ENCODE measurements around the gene TRIM61.
"Not testable (repeated sequence)": the region's sequence is repeated elsewhere in the genome, so short reads cannot be mapped to it uniquely, and the experiment has no call there.

The TRIM61 gene

GRCh38 chr4:165005352-165005925, 28.0 kb upstream of the TRIM61 start:
- Histone ChIP-seq H3K36me3 (ENCODE audit: insufficient read depth, low read length) (no peaks in the 10 kb centered on the region), H3K4me1 (ENCODE audit: insufficient read depth, low read length) (no peaks in the 10 kb centered on the region), H3K27ac (ENCODE audit: low read length) (no peak overlapping the region), H2AFZ (ENCODE audit: low read depth, low read length) (no peak overlapping the region), H3K79me2 (ENCODE audit: insufficient read depth, low read length) (no peaks in the 10 kb centered on the region), H3K4me2 (ENCODE audit: insufficient read depth, low read length) (no peak overlapping the region), H3K9me3 (ENCODE audit: insufficient read depth, low read length, severe bottlenecking) (no peaks in the 10 kb centered on the region), H4K20me1 (ENCODE audit: insufficient read depth, low read length) (no peaks in the 10 kb centered on the region), H3K27me3 (ENCODE audit: insufficient read depth, low read length, poor library complexity) (no peaks in the 10 kb centered on the region), H3K4me3 (ENCODE audit: low read depth in 1 of 2, low read length in 2 of 2) (no peak overlapping the region), H3K9ac (ENCODE audit: low read depth, low read length) (no peak overlapping the region)
- ATAC-seq (ENCODE audit: insufficient read depth, low read depth) (no peak), DNase-seq (no peak)
- TF ChIP-seq EZH2 (IDR thresholded peaks at IDR 0.05; ENCODE audit: borderline replicate concordance, low read depth, low read length, severe bottlenecking) (no peak), CTCF (IDR thresholded peaks at IDR 0.05; ENCODE audit: borderline replicate concordance, extremely low read depth, low read length, poor library complexity, severe bottlenecking) (no peak)

- ATAC-seq (ENCODE audit: insufficient read depth, low read depth), result not testable (repeated sequence)
Observed at GRCh38 chr4:165001957-165002356, 24.5 kb upstream of the TRIM61 start.

GRCh38 chr4:164998526-164999080, 21.1 kb upstream of the TRIM61 start:
- not testable (repeated sequence) for ATAC-seq (ENCODE audit: insufficient read depth, low read depth); H3K4me1 ChIP-seq (ENCODE audit: insufficient read depth, low read length); H3K4me2 ChIP-seq (ENCODE audit: insufficient read depth, low read length); H3K79me2 ChIP-seq (ENCODE audit: insufficient read depth, low read length); DNase-seq; H3K36me3 ChIP-seq (ENCODE audit: insufficient read depth, low read length); H3K4me3 ChIP-seq (ENCODE audit: low read depth in 1 of 2, low read length in 2 of 2); H3K27ac ChIP-seq (ENCODE audit: low read length); H3K9me3 ChIP-seq (ENCODE audit: insufficient read depth, low read length, severe bottlenecking); H2AFZ ChIP-seq (ENCODE audit: low read depth, low read length); H4K20me1 ChIP-seq (ENCODE audit: insufficient read depth, low read length); H3K9ac ChIP-seq (ENCODE audit: low read depth, low read length); H3K27me3 ChIP-seq (ENCODE audit: insufficient read depth, low read length, poor library complexity)

More at GRCh38 chr4:165001957-165002356, 24.5 kb upstream of the TRIM61 start:
- H4K20me1 ChIP-seq (ENCODE audit: insufficient read depth, low read length); H3K79me2 ChIP-seq (ENCODE audit: insufficient read depth, low read length); H3K36me3 ChIP-seq (ENCODE audit: insufficient read depth, low read length); H3K27ac ChIP-seq (ENCODE audit: low read length); DNase-seq; H2AFZ ChIP-seq (ENCODE audit: low read depth, low read length); H3K4me1 ChIP-seq (ENCODE audit: insufficient read depth, low read length); H3K4me3 ChIP-seq (ENCODE audit: low read depth in 1 of 2, low read length in 2 of 2); H3K9ac ChIP-seq (ENCODE audit: low read depth, low read length); H3K9me3 ChIP-seq (ENCODE audit: insufficient read depth, low read length, severe bottlenecking); H3K27me3 ChIP-seq (ENCODE audit: insufficient read depth, low read length, poor library complexity); H3K4me2 ChIP-seq (ENCODE audit: insufficient read depth, low read length): not testable (repeated sequence)

GRCh38 chr4:164997941-164998340, 20.5 kb upstream of the TRIM61 start:
- H3K4me2 ChIP-seq (ENCODE audit: insufficient read depth, low read length), result no peak overlapping the region
- no peaks in the 10 kb centered on the region for H4K20me1 ChIP-seq (ENCODE audit: insufficient read depth, low read length)
- no peak overlapping the region for H3K4me3 ChIP-seq (ENCODE audit: low read depth in 1 of 2, low read length in 2 of 2)
- H3K9me3 ChIP-seq (ENCODE audit: insufficient read depth, low read length, severe bottlenecking), result no peaks in the 10 kb centered on the region
- H3K4me1 ChIP-seq (ENCODE audit: insufficient read depth, low read length), result no peaks in the 10 kb centered on the region
- H3K9ac ChIP-seq (ENCODE audit: low read depth, low read length), result no peak overlapping the region
- no peaks in the 10 kb centered on the region for H3K27me3 ChIP-seq (ENCODE audit: insufficient read depth, low read length, poor library complexity)
- no peak overlapping the region for H2AFZ ChIP-seq (ENCODE audit: low read depth, low read length)
- H3K27ac ChIP-seq (ENCODE audit: low read length), result no peak overlapping the region
- no peak for ATAC-seq (ENCODE audit: insufficient read depth, low read depth)
- no peaks in the 10 kb centered on the region for H3K36me3 ChIP-seq (ENCODE audit: insufficient read depth, low read length)
- no peaks in the 10 kb centered on the region for H3K79me2 ChIP-seq (ENCODE audit: insufficient read depth, low read length)
- DNase-seq, result no peak
- TF ChIP-seq CTCF (IDR thresholded peaks at IDR 0.05; ENCODE audit: borderline replicate concordance, extremely low read depth, low read length, poor library complexity, severe bottlenecking), result no peak
- no peak for TF ChIP-seq EZH2 (IDR thresholded peaks at IDR 0.05; ENCODE audit: borderline replicate concordance, low read depth, low read length, severe bottlenecking)
